Stimulated activated CD4-positive, alpha-beta T cell treated with anti-CD3 and anti-CD28 coated beads, Interleukin-12 subunit alpha, Interleukin-12 subunit beta, amount 100 ng/mL, for 48 hours (primary cell): Measurements from ENCODE around the gene THSD7A.

Experiments
- DNase-seq, 3 donors: peaks; one replicate each; pipeline ENCODE4 v3.0.0-alpha.2; 2020; ENCODE audit warnings: low read depth in 2 of 3, low spot score in 1 of 3

Gene THSD7A

GRCh38 chr7:11591055-11591633, 240.9 kb downstream of the THSD7A start:
- DNase-seq: no peak

GRCh38 chr7:11589251-11589650, 242.7 kb downstream of the THSD7A start:
- DNase-seq: no peak

- no peak for DNase-seq
Measured at GRCh38 chr7:11587814-11588213, 244.2 kb downstream of the THSD7A start.

- no peak for DNase-seq
Measured at GRCh38 chr7:11587048-11587447, 244.9 kb downstream of the THSD7A start.

GRCh38 chr7:11584406-11585031, 247.5 kb downstream of the THSD7A start:
- no peak for DNase-seq

- DNase-seq: no peak
Measured at GRCh38 chr7:11579141-11579540, 252.9 kb downstream of the THSD7A start.

GRCh38 chr7:11576310-11576709, 255.7 kb downstream of the THSD7A start:
- DNase-seq: no peak

- no peak for DNase-seq
Measured at GRCh38 chr7:11573128-11573750, 258.8 kb downstream of the THSD7A start.

- no peak for DNase-seq
Measured at GRCh38 chr7:11570922-11571550, 261.0 kb downstream of the THSD7A start.

GRCh38 chr7:11570205-11570604, 261.8 kb downstream of the THSD7A start:
- DNase-seq: no peak

GRCh38 chr7:11567571-11567970, 264.4 kb downstream of the THSD7A start:
- DNase-seq: no peak

GRCh38 chr7:11557627-11558026, 274.4 kb downstream of the THSD7A start:
- DNase-seq: no peak

- DNase-seq: no peak
Measured at GRCh38 chr7:11552676-11553296, 279.2 kb downstream of the THSD7A start.

GRCh38 chr7:11551470-11551869, 280.5 kb downstream of the THSD7A start:
- no peak for DNase-seq

GRCh38 chr7:11548532-11548931, 283.5 kb downstream of the THSD7A start:
- DNase-seq: no peak

- no peak for DNase-seq
Measured at GRCh38 chr7:11541330-11541729, 290.7 kb downstream of the THSD7A start.

GRCh38 chr7:11540271-11540761, 291.7 kb downstream of the THSD7A start:
- no peak for DNase-seq

GRCh38 chr7:11539853-11540252, 292.1 kb downstream of the THSD7A start:
- no peak for DNase-seq

- no peak for DNase-seq
Measured at GRCh38 chr7:11538751-11539299, 293.2 kb downstream of the THSD7A start.

- DNase-seq: no peak
Measured at GRCh38 chr7:11533229-11533820, 298.7 kb downstream of the THSD7A start.

- DNase-seq: no peak
Measured at GRCh38 chr7:11529382-11529781, 302.6 kb downstream of the THSD7A start.
